Lower leg skin (tissue), 3 donors: Measurements from ENCODE around the gene EHD4.

Experiments
- CTCF ChIP-seq, 3 donors: fragments of 450-650 bp; IDR thresholded peaks; one replicate each; pipeline ENCODE4 v1.5.1; 2016; ENCODE audit warnings: antibody characterized with exemption in 3 of 3, mild to moderate bottlenecking in 3 of 3, moderate library complexity in 2 of 3
- POLR2A ChIP-seq, 2 donors: fragments of 450-650 bp; IDR thresholded peaks; one replicate each; pipeline ENCODE4 v1.6.1; 2016 to 2017; ENCODE audit warnings: antibody characterized with exemption in 2 of 2, mild to moderate bottlenecking in 1 of 2, moderate library complexity in 1 of 2

- TF ChIP-seq CTCF (IDR thresholded peaks at IDR 0.05) = no peak
- TF ChIP-seq POLR2A (IDR thresholded peaks at IDR 0.05) = no peak
Observed at GRCh38 chr15:41852736-41853590, 119.4 kb downstream of the EHD4 start.
